Endothelial cell of umbilical vein (primary cell): ENCODE data around the gene CDH22. TPM values are rescaled to one million over a fixed set of nuclear protein-coding genes. Genes with fewer than 3 reads are reported as not detected.

Experiments
- BruUV-seq: library from RNA; stranded (reverse); fragments of 400-500 nt; replicated peaks from 2 replicates; lab custom pipeline; 2021; lab: Mats Ljungman, UMichigan
- CTCF ChIA-PET: fragments of 300-600, 350-600 bp; sonication (Branson Sonifier 250); formaldehyde crosslinking; loops from one replicate; lab custom pipeline; 2021; ENCODE audit warnings: antibody characterized with exemption, inconsistent platforms; lab: Charles Lee
- POLR2A ChIA-PET: fragments of 300-600, 350-600 bp; sonication (Branson Sonifier 250); formaldehyde crosslinking; loops from one replicate; lab custom pipeline; 2021; ENCODE audit warnings: antibody characterized with exemption, inconsistent platforms; lab: Charles Lee
- DNase-seq: peaks from one replicate; pipeline ENCODE4 v3.0.0-alpha.2; 2011; ENCODE audit warnings: low read depth, low spot score
- FAIRE-seq: peaks from 2 replicates; lab custom pipeline; 2011; peaks lifted over from hg19 to GRCh38; lab: Jason Lieb, UNC
- H2AFZ ChIP-seq: 2 replicates; pipeline ENCODE4 v1.6.0; 2012; ENCODE audit warnings: low read depth, low read length, control low read depth, inconsistent platforms
- H3K27ac ChIP-seq: 2 replicates; pipeline ENCODE4 v1.5.1; 2011; ENCODE audit warnings: low read depth, mild to moderate bottlenecking, control low read depth, low read length, moderate library complexity; ENCODE audit not compliant: insufficient read depth
- H3K27me3 ChIP-seq, 2 experiments: 2 replicates each; pipeline versions ENCODE4 v1.6.0 to v1.6.1; 2011; ENCODE audit warnings: low read length in 2 of 2, mixed read lengths in 1 of 2; ENCODE audit not compliant: control insufficient read depth in 2 of 2, insufficient read depth in 2 of 2
- H3K36me3 ChIP-seq, 2 experiments: 2 replicates in 1 of 2; 3 replicates in 1 of 2; pipeline ENCODE4 v1.5.1; 2011; ENCODE audit warnings: low read length in 2 of 2, mild to moderate bottlenecking in 1 of 2, moderate library complexity in 1 of 2; ENCODE audit not compliant: control insufficient read depth in 2 of 2, insufficient read depth in 2 of 2; ENCODE audit errors: extremely low read depth in 1 of 2
- H3K4me1 ChIP-seq: 3 replicates; pipeline ENCODE4 v1.5.1; 2011; ENCODE audit warnings: mild to moderate bottlenecking, low read length; ENCODE audit not compliant: control insufficient read depth, insufficient read depth; ENCODE audit errors: extremely low read depth
- H3K4me2 ChIP-seq: 2 replicates; pipeline ENCODE4 v1.6.1; 2011; ENCODE audit warnings: low read length, control low read depth, mixed read lengths; ENCODE audit not compliant: insufficient read depth
- H3K4me3 ChIP-seq, 3 experiments: fragments of 200-600 bp in 1 of 3; sonication (generic), shearing (Covaris generic) in 1 of 3; replicated peaks in 1 of 3; 2 replicates each; pipeline ENCODE4 v1.5.1; 2011 to 2016; ENCODE audit warnings: control low read depth in 3 of 3, low read length in 3 of 3, mild to moderate bottlenecking in 2 of 3, inconsistent platforms in 1 of 3, low read depth in 1 of 3, moderate library complexity in 1 of 3; ENCODE audit not compliant: insufficient read depth in 1 of 3
- H3K79me2 ChIP-seq: 2 replicates; pipeline ENCODE4 v1.6.0; 2012; ENCODE audit warnings: low read length, inconsistent platforms; ENCODE audit not compliant: control insufficient read depth, insufficient read depth
- H3K9ac ChIP-seq: replicated peaks from 2 replicates; pipeline ENCODE3; 2011; ENCODE audit warnings: low read length, control low read depth; ENCODE audit not compliant: insufficient read depth; ENCODE audit errors: extremely low read depth
- H3K9me1 ChIP-seq: replicated peaks from 3 replicates; pipeline ENCODE4 v1.6.0; 2011; ENCODE audit warnings: mild to moderate bottlenecking, low read length; ENCODE audit not compliant: control insufficient read depth, insufficient read depth; ENCODE audit errors: extremely low read depth
- H3K9me3 ChIP-seq: replicated peaks from 2 replicates; pipeline ENCODE4 v1.5.1; 2012; ENCODE audit warnings: low read length, inconsistent platforms; ENCODE audit not compliant: control insufficient read depth, insufficient read depth
- H4K20me1 ChIP-seq: replicated peaks from 2 replicates; pipeline ENCODE3; 2011; ENCODE audit warnings: mild to moderate bottlenecking, low read length; ENCODE audit not compliant: control insufficient read depth, insufficient read depth; ENCODE audit errors: extremely low read depth
- CTCF ChIP-seq, 2 donors: IDR thresholded peaks; 1 replicate in 1 of 2; 2 replicates in 1 of 2; pipeline ENCODE4 v1.5.1; 2011; ENCODE audit warnings: low read length in 2 of 2, mild to moderate bottlenecking in 2 of 2, moderate library complexity in 2 of 2, control low read depth in 1 of 2, inconsistent platforms in 1 of 2, low read depth in 1 of 2; ENCODE audit not compliant: insufficient read depth in 1 of 2; ENCODE audit errors: extremely low read depth in 1 of 2
- EZH2 ChIP-seq: IDR thresholded peaks from 2 replicates; pipeline ENCODE4 v1.6.1; 2012; ENCODE audit warnings: borderline replicate concordance, low read depth, mild to moderate bottlenecking, moderate library complexity, low read length, inconsistent platforms; ENCODE audit not compliant: severe bottlenecking
- FOS ChIP-seq: IDR thresholded peaks from 2 replicates; pipeline ENCODE4 v1.6.1; 2011; ENCODE audit warnings: mild to moderate bottlenecking, low read length, moderate library complexity, borderline replicate concordance; ENCODE audit not compliant: insufficient read depth
- GATA2 ChIP-seq: IDR thresholded peaks from 2 replicates; pipeline ENCODE4 v1.7.0; 2011; ENCODE audit warnings: low read depth, mild to moderate bottlenecking, moderate library complexity, mixed read lengths, low read length; ENCODE audit not compliant: insufficient read length, insufficient read depth
- JUN ChIP-seq: IDR thresholded peaks from 2 replicates; pipeline ENCODE4 v1.6.1; 2011; ENCODE audit warnings: borderline replicate concordance, low read depth; ENCODE audit not compliant: insufficient read length, insufficient read depth
- MAX ChIP-seq: IDR thresholded peaks from 2 replicates; pipeline ENCODE4 v1.6.1; 2011; ENCODE audit not compliant: insufficient read depth, insufficient read length
- MYC ChIP-seq: IDR thresholded peaks from one replicate; pipeline ENCODE4 v1.6.1; 2011; ENCODE audit warnings: mild to moderate bottlenecking, low read depth, low read length
- POLR2A ChIP-seq: IDR thresholded peaks from 2 replicates; pipeline ENCODE4 v1.6.1; 2012; ENCODE audit warnings: low read depth, mild to moderate bottlenecking, control low read depth, low read length
- POLR2AphosphoS5 ChIP-seq: IDR thresholded peaks from 2 replicates; pipeline ENCODE4 v1.6.1; 2012; ENCODE audit warnings: low read depth, mild to moderate bottlenecking, control low read depth, low read length, moderate library complexity; ENCODE audit not compliant: insufficient read depth
- dilution Hi-C: fragments of 300-500 bp; cut with MboI; formaldehyde crosslinking; loops from one replicate; pipeline ENCODE4 v1.15.0; 2019; ENCODE audit warnings: low sequenced_read_pairs; ENCODE audit not compliant: extremely low pct_ligation_motif_present
- intact Hi-C: fragments of 100-400 bp; cut with micrococcal nuclease; formaldehyde crosslinking; loops from one replicate; pipeline ENCODE4 v1.10.0; 2022
- polyA plus RNA-seq, 4 experiments: library from polyadenylated mRNA; depleted of rRNA in 3 of 4; stranded (reverse) in 3 of 4; unstranded in 1 of 4; fragments of >200 nt; gene quantifications; 2 replicates each; pipeline versions ENCODE4 v1.2.1 to v1.2.3, GENCODE V29; 2011 to 2012; ENCODE audit warnings: missing spikeins in 1 of 4
- total RNA-seq: library from RNA; stranded (reverse); gene quantifications from 2 replicates; pipeline ENCODE4 v1.2.3, GENCODE V29; 2021

Gene CDH22
- total and polyA plus RNA-seq, 2 donors (not counting 3 experiments of a cell fraction or from before 2014, with no cell fraction given) = not detected

- no TSS peak for BruUV-seq
- no peaks in the 10 kb centered on the region for H3K36me3 ChIP-seq
- no peak for FAIRE-seq
- dilution Hi-C loops = no loop called here
- H3K9ac ChIP-seq = no peak overlapping the region
- H3K9me3 ChIP-seq = no peaks in the 10 kb centered on the region
- DNase-seq = no peak
- ChIA-PET CTCF (no interaction called here), POLR2A (no interaction called here)
- H3K27me3 ChIP-seq = no peaks in the 10 kb centered on the region
- intact Hi-C loops = no loop called here
- H4K20me1 ChIP-seq = no peaks in the 10 kb centered on the region
- H3K4me2 ChIP-seq = no peak overlapping the region
- no peaks in the 10 kb centered on the region for H3K79me2 ChIP-seq
- no peak overlapping the region for H3K27ac ChIP-seq
- H3K9me1 ChIP-seq = no peaks in the 10 kb centered on the region
- TF ChIP-seq JUN (no peak), MYC (no peak), FOS (no peak), POLR2AphosphoS5 (no peak), POLR2A (no peak), GATA2 (no peak), EZH2 (no peak), MAX (no peak), CTCF (IDR thresholded peaks at IDR 0.05; ENCODE audit: extremely low read depth in 1 of 2, insufficient read depth in 1 of 2, low read depth in 1 of 2, low read length in 2 of 2) (no peak)
- H2AFZ ChIP-seq = no peak overlapping the region
- no peak overlapping the region for H3K4me3 ChIP-seq
- peaks cover 9% of the 10 kb centered on the region for H3K4me1 ChIP-seq
Observed at GRCh38 chr20:46219190-46219589, 89.1 kb downstream of the CDH22 start.
